NCI-H1417 (cell line): Measurements from ENCODE around the gene PPFIA2.
"Not testable (repeated sequence)": the region's sequence is repeated elsewhere in the genome, so short reads cannot be mapped to it uniquely, and the experiment has no call there.

ENCODE experiments used
- DNase-seq, 3 experiments: peaks; one replicate each; lab custom pipeline; 2025; lab: John Stamatoyannopoulos, UW

PPFIA2 gene

GRCh38 chr12:81668475-81668874 is 90.7 kb downstream of the PPFIA2 start:
- peak in 1 of 3 experiments; percentile 12 for DNase-seq

- DNase-seq, result not testable (repeated sequence)
These were observed 99.8 kb downstream of the PPFIA2 start for GRCh38 chr12:81659310-81659709.

- peak; percentile 33 to 83 (median 33) for DNase-seq
These were observed 114.6 kb downstream of the PPFIA2 start for GRCh38 chr12:81644503-81644902.

- no peak for DNase-seq
These were observed 120.0 kb downstream of the PPFIA2 start for GRCh38 chr12:81639196-81639595.

GRCh38 chr12:81633127-81633526 is 126.0 kb downstream of the PPFIA2 start:
- DNase-seq, result no peak

- peak; percentile 33 to 84 (median 44) for DNase-seq
These were observed 131.6 kb downstream of the PPFIA2 start for GRCh38 chr12:81627336-81628189.

- DNase-seq, result peak in 1 of 3 experiments; percentile 38
These were observed 132.7 kb downstream of the PPFIA2 start for GRCh38 chr12:81626406-81626805.

- DNase-seq, result peak; percentile 22 to 68 (median 27)
These were observed 141.2 kb downstream of the PPFIA2 start for GRCh38 chr12:81617915-81618314.

- no peak for DNase-seq
These were observed 144.0 kb downstream of the PPFIA2 start for GRCh38 chr12:81615026-81615588.

- peak; percentile 9 to 45 (median 16) for DNase-seq
These were observed 147.9 kb downstream of the PPFIA2 start for GRCh38 chr12:81610955-81611889.

- peak in 2 of 3 experiments; percentile 66 to 91 for DNase-seq
These were observed 161.1 kb downstream of the PPFIA2 start for GRCh38 chr12:81597928-81598604.

GRCh38 chr12:81596558-81596957 is 162.6 kb downstream of the PPFIA2 start:
- peak in 2 of 3 experiments; percentile 37 to 67 for DNase-seq

- DNase-seq, result no peak
These were observed 167.9 kb downstream of the PPFIA2 start for GRCh38 chr12:81591256-81591655.

GRCh38 chr12:81590703-81591102 is 168.4 kb downstream of the PPFIA2 start:
- not testable (repeated sequence) for DNase-seq

GRCh38 chr12:81588235-81589008 is 170.7 kb downstream of the PPFIA2 start:
- DNase-seq, result no peak

GRCh38 chr12:81585787-81586186 is 173.4 kb downstream of the PPFIA2 start:
- no peak for DNase-seq

GRCh38 chr12:81573228-81573627 is 185.9 kb downstream of the PPFIA2 start:
- no peak for DNase-seq

- no peak for DNase-seq
These were observed 186.7 kb downstream of the PPFIA2 start for GRCh38 chr12:81572411-81572810.

GRCh38 chr12:81570234-81570633 is 188.9 kb downstream of the PPFIA2 start:
- no peak for DNase-seq

GRCh38 chr12:81564237-81564636 is 194.9 kb downstream of the PPFIA2 start:
- DNase-seq, result no peak

- no peak for DNase-seq
These were observed 201.1 kb downstream of the PPFIA2 start for GRCh38 chr12:81558031-81558430.
